Upper lobe of left lung (tissue), 6 donors: Measurements from ENCODE around the gene BCAS3. TPM values are rescaled to one million over a fixed set of nuclear protein-coding genes. Genes with fewer than 3 reads are reported as not detected.
"Not testable (repeated sequence)": the region's sequence is repeated elsewhere in the genome, so short reads cannot be mapped to it uniquely, and the experiment has no call there.

Experiments used
- ATAC-seq, 2 donors: fragments of 200-7000 bp; cut with Tn5 transposase; one replicate each; pipeline ENCODE4 v1.9.1; 2022; ENCODE audit warnings: mild to moderate bottlenecking in 2 of 2, moderate library complexity in 2 of 2; ENCODE audit not compliant: low FRiP score in 2 of 2
- DNase-seq, 2 donors: peaks; one replicate each; pipeline ENCODE4 v3.0.0-alpha.2; 2019 to 2020
- H3K27ac ChIP-seq, 4 donors: fragments of 200-600 bp; sonication (generic); one replicate each; pipeline ENCODE4 v1.5.1; 2016 to 2019
- H3K27me3 ChIP-seq, 4 donors: fragments of 200-600 bp; sonication (generic); one replicate each; pipeline ENCODE4 v1.5.1; 2017 to 2019
- H3K36me3 ChIP-seq, 4 donors: fragments of 200-600 bp; sonication (generic); one replicate each; pipeline ENCODE4 v1.5.1; 2016 to 2019
- H3K4me1 ChIP-seq, 4 donors: fragments of 200-600 bp; sonication (generic); one replicate each; pipeline ENCODE4 v1.5.1; 2018 to 2019
- H3K4me3 ChIP-seq, 4 donors: fragments of 200-600 bp; sonication (generic); one replicate each; pipeline ENCODE4 v1.5.1; 2017 to 2019; ENCODE audit warnings: mild to moderate bottlenecking in 2 of 4, moderate library complexity in 1 of 4
- H3K9me3 ChIP-seq, 4 donors: fragments of 200-600 bp; sonication (generic); one replicate each; pipeline ENCODE4 v1.5.1; 2018 to 2019
- EP300 ChIP-seq, 4 donors: sonication (generic); formaldehyde crosslinking; IDR thresholded peaks; one replicate each; pipeline ENCODE4 v1.5.1; 2017; ENCODE audit warnings: antibody characterized with exemption in 4 of 4, control low read depth in 2 of 4
- POLR2A ChIP-seq, 4 donors: fragments of 450-650 bp; IDR thresholded peaks; one replicate each; pipeline ENCODE4 v1.5.1; 2016 to 2017; ENCODE audit warnings: antibody characterized with exemption in 4 of 4, mild to moderate bottlenecking in 2 of 4
- POLR2AphosphoS5 ChIP-seq, 2 donors: sonication (generic); formaldehyde crosslinking; IDR thresholded peaks; one replicate each; pipeline ENCODE4 v1.5.1; 2017; ENCODE audit warnings: antibody characterized with exemption in 2 of 2
- WGBS, 2 donors: methylation state at CpG; one replicate each; pipeline ENCODE4 v1.1.5; 2017 to 2018; 5-methylcytosine and 5-hydroxymethylcytosine counted together
- total RNA-seq, 6 donors: library from RNA; depleted of rRNA in 4 of 6; stranded (reverse); fragments of >200 nt in 4 of 6; gene quantifications; one replicate each; pipeline versions ENCODE4 v1.1.0 to v1.2.1, GENCODE V29; 2016 to 2021
- TF ChIP-seq, protein P1 (sequence below), 6 experiments: fragments of 450-650 bp in 4 of 6; fragments of 200-600 bp in 2 of 6; sonication (generic) in 2 of 6; IDR thresholded peaks; one replicate each; pipeline ENCODE4 v1.5.1; 2016 to 2019; ENCODE audit warnings: antibody characterized with exemption in 6 of 6
- donor health status: DM: no; HTN: no; CAD: no; lungs with moderate emphysema.
- donor health status: DM: no; HTN: yes; CAD: no; lungs with severe emphysema.

BCAS3 gene
- total RNA-seq, 6 donors from 2014 or later, result 20.1 to 111 (median 37.0) TPM

DNA sequence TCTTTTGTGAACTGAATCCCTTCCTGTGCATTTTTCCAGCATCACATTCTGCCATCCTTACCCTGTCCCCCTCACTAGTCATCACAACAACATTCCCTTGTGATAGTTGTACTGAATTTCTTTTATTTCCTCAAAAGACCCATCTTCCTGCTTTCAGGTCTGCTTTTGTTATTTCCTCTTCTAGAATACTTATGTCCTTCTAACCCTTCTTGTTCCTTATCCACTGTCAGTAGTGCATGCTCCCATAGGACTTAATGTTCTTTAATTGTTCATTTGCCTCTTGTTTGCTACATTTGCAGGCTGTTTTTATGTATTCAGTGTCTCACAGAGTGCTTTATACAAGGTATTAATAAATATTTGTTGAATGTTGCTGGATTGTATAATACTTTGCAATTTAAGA, 73.0 kb downstream of the BCAS3 start:
- TF ChIP-seq EP300 (IDR thresholded peaks at IDR 0.05), result no peak
- no peak for TF ChIP-seq POLR2AphosphoS5 (IDR thresholded peaks at IDR 0.05)
- TF ChIP-seq, protein P1, sequence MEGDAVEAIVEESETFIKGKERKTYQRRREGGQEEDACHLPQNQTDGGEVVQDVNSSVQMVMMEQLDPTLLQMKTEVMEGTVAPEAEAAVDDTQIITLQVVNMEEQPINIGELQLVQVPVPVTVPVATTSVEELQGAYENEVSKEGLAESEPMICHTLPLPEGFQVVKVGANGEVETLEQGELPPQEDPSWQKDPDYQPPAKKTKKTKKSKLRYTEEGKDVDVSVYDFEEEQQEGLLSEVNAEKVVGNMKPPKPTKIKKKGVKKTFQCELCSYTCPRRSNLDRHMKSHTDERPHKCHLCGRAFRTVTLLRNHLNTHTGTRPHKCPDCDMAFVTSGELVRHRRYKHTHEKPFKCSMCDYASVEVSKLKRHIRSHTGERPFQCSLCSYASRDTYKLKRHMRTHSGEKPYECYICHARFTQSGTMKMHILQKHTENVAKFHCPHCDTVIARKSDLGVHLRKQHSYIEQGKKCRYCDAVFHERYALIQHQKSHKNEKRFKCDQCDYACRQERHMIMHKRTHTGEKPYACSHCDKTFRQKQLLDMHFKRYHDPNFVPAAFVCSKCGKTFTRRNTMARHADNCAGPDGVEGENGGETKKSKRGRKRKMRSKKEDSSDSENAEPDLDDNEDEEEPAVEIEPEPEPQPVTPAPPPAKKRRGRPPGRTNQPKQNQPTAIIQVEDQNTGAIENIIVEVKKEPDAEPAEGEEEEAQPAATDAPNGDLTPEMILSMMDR (IDR thresholded peaks at IDR 0.05), result no peak
- no peak for TF ChIP-seq POLR2A (IDR thresholded peaks at IDR 0.05)
- no peaks in the 10 kb centered on the region for H3K27me3 ChIP-seq
- H3K4me1 ChIP-seq, result no peaks in the 10 kb centered on the region
- DNase-seq, result no peak
- no peak overlapping the region for H3K27ac ChIP-seq
- no peak for ATAC-seq
- peaks cover 0 to 5% (median 2%) of the 10 kb centered on the region in 4 donors for H3K9me3 ChIP-seq
- no peak overlapping the region for H3K4me3 ChIP-seq
- H3K36me3 ChIP-seq, result no peaks in the 10 kb centered on the region

DNA sequence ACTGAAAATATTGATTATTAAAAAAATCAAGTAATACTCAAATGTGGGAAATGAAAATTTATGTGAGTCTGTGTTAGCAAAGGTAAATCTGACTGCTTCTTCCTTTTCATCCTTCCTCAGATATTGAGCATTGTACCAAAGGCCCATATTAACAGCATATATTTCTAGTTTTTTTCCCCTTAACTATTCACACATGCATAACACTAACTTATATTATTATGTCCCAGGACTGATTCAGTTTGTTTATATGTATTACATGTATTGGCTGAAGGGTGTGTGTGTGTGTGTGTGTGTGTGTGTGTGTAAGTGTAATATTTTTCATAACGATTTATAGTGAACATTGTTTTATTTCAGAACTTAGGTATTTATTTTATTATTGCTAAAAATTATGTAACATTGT, 74.2 kb downstream of the BCAS3 start:
- H3K27ac ChIP-seq, result no peak overlapping the region
- ATAC-seq (no peak), DNase-seq (no peak)
- no peak overlapping the region for H3K4me3 ChIP-seq
- peaks cover 0 to 5% (median 2%) of the 10 kb centered on the region in 4 donors for H3K9me3 ChIP-seq
- no peaks in the 10 kb centered on the region for H3K4me1 ChIP-seq
- H3K36me3 ChIP-seq, result no peaks in the 10 kb centered on the region
- no peaks in the 10 kb centered on the region for H3K27me3 ChIP-seq
- 90 to 100% methylated on average over 1 of the region's 1 CpG for WGBS, 2 donors
- TF ChIP-seq, protein P1 (IDR thresholded peaks at IDR 0.05), result no peak
- TF ChIP-seq EP300 (IDR thresholded peaks at IDR 0.05), result no peak
- TF ChIP-seq POLR2AphosphoS5 (IDR thresholded peaks at IDR 0.05), result no peak

DNA sequence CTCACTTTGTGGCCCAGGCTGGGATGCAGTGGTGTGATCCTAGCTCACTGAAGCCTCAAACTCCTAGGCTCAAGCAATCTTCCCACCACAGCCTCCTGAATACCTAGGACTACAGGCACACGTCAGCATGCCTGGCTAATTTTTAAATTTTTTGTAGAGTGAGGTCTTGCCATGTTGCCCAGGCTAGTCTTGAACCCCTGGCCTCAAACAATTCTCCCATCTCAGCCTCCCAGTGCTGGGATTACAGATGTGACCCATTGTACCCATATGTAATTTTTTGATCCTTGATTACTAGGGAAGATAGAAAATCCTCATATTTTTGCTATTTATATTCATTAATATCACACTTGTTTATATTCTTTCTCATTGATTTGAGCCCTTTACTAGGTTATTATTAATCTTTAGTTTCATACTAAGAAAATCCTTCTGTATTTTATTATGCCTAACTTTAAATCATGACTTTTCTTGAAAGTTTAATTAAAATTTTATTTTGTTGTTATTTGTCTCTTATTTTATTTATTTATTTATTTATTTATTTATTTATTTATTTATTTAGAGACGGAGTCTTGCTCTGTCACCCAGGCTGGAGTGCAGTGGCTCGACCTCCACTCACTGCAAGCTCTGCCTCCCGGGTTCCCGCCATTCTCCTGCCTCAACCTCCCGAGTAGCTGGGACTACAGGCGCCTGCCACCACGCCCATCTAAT, 75.4 kb downstream of the BCAS3 start:
- Histone ChIP-seq H3K9me3 (peaks cover 0 to 5% (median 2%) of the 10 kb centered on the region in 4 donors), H3K27me3 (no peaks in the 10 kb centered on the region), H3K4me3 (no peak overlapping the region), H3K36me3 (no peaks in the 10 kb centered on the region), H3K27ac (no peak overlapping the region), H3K4me1 (no peaks in the 10 kb centered on the region)
- DNase-seq (no peak), ATAC-seq (no peak)
- 93 to 96% methylated on average over 8 of the region's 8 CpGs for WGBS, 2 donors
- TF ChIP-seq EP300 (IDR thresholded peaks at IDR 0.05), result no peak
- TF ChIP-seq POLR2A (IDR thresholded peaks at IDR 0.05), result no peak
- TF ChIP-seq, protein P1 (IDR thresholded peaks at IDR 0.05), result no peak
- no peak for TF ChIP-seq POLR2AphosphoS5 (IDR thresholded peaks at IDR 0.05)

GRCh38 chr17:60754057-60754604, 76.5 kb downstream of the BCAS3 start:
- 73 to 74% methylated on average over 8 of the region's 8 CpGs for WGBS, 2 donors
- DNase-seq, result no peak
- no peaks in the 10 kb centered on the region for H3K36me3 ChIP-seq
- peaks cover 0 to 5% (median 2%) of the 10 kb centered on the region in 4 donors for H3K9me3 ChIP-seq
- H3K27me3 ChIP-seq, result no peaks in the 10 kb centered on the region
- no peak for TF ChIP-seq EP300 (IDR thresholded peaks at IDR 0.05)
- TF ChIP-seq POLR2AphosphoS5 (IDR thresholded peaks at IDR 0.05), result no peak
- no peak for TF ChIP-seq POLR2A (IDR thresholded peaks at IDR 0.05)
- TF ChIP-seq, protein P1 (IDR thresholded peaks at IDR 0.05), result no peak
- H3K27ac ChIP-seq, result no peak overlapping the region
- H3K4me1 ChIP-seq, result no peaks in the 10 kb centered on the region
- H3K4me3 ChIP-seq, result no peak overlapping the region
- ATAC-seq, result no peak

DNA sequence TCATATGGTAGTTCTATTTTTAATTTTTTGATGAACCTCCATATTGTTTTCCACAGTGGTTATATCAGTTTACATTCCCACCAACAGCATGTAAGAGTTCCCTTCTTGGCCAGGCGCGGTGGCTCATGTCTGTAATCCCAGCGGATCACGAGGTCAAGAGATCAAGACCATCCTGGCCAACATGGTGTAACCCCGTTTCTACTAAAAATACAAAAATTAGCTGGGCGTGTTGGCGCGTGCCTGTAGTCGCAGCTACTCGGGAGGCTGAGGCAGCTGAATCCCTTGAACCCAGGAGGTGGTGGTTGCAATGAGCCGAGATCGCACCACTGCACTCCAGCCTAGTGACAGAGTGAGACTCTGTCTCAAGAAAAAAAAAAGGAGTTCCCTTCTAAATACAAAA, 79.1 kb downstream of the BCAS3 start:
- WGBS, 2 donors, result 80 to 86% methylated on average over 8 to 12 of the region's 12 CpGs
- H3K27ac ChIP-seq, H3K9me3 ChIP-seq, H3K4me1 ChIP-seq, H3K27me3 ChIP-seq, ATAC-seq, H3K4me3 ChIP-seq, H3K36me3 ChIP-seq, DNase-seq: not testable (repeated sequence)
